RWPE1 (cell line): ENCODE results near the gene IQCH.

Experiments used
- CTCF ChIA-PET: fragments of 350-600 bp; sonication (Branson Sonifier 250); formaldehyde crosslinking; extraction: SDS; loops from one replicate; lab custom pipeline; 2021; lab: Yijun Ruan, JAX
- POLR2A ChIA-PET: fragments of 400-600 bp; formaldehyde crosslinking; extraction: SDS; loops from one replicate; lab custom pipeline; 2020; ENCODE audit warnings: antibody characterized with exemption; ENCODE audit not compliant: low non-redundant PET; lab: Yijun Ruan, JAX
- DNase-seq: peaks from one replicate; pipeline ENCODE4 v3.0.0; 2012; ENCODE audit warnings: low spot score
- H3K27ac ChIP-seq: fragments of 450-650 bp; 2 replicates; pipeline ENCODE4 v1.5.1; 2017
- TF ChIP-seq, protein P1 (sequence below): fragments of 450-650 bp; conservative IDR thresholded peaks from 2 replicates; pipeline ENCODE4 v1.5.1; 2017; ENCODE audit warnings: low read depth, mild to moderate bottlenecking

IQCH gene

DNA sequence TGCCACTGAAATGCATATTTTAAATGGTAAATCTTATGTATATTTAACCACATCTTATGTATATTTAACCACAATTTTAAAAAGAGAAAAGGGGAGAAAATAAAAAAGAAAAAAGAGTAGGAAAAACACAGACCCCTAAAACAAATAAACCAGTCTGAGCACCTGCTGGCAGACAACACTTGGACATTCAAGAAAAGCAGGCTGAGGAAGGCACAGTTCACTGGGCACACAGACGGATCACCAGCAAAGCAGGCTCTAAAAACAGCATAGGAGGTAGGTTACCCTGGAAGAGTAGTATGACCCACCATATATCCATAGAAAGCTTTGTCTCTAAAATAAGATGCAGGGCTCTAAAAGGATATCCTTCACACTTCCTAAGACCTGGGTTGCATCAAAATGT, 27.2 kb upstream of the IQCH start:
- ChIA-PET CTCF (no interaction called here), POLR2A (no interaction called here)
- TF ChIP-seq, protein P1, sequence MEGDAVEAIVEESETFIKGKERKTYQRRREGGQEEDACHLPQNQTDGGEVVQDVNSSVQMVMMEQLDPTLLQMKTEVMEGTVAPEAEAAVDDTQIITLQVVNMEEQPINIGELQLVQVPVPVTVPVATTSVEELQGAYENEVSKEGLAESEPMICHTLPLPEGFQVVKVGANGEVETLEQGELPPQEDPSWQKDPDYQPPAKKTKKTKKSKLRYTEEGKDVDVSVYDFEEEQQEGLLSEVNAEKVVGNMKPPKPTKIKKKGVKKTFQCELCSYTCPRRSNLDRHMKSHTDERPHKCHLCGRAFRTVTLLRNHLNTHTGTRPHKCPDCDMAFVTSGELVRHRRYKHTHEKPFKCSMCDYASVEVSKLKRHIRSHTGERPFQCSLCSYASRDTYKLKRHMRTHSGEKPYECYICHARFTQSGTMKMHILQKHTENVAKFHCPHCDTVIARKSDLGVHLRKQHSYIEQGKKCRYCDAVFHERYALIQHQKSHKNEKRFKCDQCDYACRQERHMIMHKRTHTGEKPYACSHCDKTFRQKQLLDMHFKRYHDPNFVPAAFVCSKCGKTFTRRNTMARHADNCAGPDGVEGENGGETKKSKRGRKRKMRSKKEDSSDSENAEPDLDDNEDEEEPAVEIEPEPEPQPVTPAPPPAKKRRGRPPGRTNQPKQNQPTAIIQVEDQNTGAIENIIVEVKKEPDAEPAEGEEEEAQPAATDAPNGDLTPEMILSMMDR: no peak
- no peak for DNase-seq
- H3K27ac ChIP-seq: no peak overlapping the region

DNA sequence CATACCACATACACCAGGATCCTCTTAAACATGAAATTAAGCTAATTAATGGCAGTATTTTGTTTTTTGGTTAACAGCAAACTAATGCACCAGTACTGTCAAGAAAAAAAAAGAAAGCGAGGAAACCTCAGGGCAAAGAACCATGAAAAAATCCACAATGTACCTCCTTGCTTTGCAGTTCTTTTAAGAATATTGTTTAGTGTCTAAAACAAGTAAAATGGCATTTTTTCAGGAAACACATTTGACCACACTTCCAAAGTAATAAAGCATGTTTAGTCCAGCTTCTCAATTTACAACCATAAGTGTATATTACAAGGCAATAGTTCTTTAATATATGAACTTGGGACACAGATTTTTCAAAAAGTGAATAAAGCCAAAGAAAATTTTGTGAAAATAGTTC, 26.7 kb upstream of the IQCH start:
- TF ChIP-seq, protein P1: no peak
- no peak for DNase-seq
- ChIA-PET POLR2A (no interaction called here), CTCF (no interaction called here)
- H3K27ac ChIP-seq: no peak overlapping the region

DNA sequence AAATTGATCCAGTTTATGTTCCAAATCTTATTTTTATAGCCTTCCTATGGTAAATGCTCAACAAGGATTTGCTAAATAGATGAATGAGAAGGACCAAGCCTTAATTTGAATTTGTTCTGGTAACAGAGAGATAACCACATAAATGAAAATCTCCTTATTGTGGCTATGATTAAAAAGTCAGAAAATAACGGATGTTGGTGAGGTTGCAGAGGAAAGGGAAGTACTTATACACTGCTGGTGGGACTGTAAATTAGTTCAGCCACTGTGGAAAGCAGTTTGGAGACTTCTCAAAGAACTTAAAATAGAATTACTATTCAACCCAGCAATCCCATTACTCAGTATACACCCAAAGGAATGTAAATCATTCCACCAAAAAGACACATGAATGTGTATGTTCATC, 26.3 kb upstream of the IQCH start:
- ChIA-PET CTCF (interaction anchor here (0.6 kb wide), 1 partner anchor 12 kb away, joined by 4 read pairs; no protein-coding TSS in a partner anchor), POLR2A (no interaction called here)
- no peak for DNase-seq
- H3K27ac ChIP-seq: no peak overlapping the region
- TF ChIP-seq, protein P1: no peak

DNA sequence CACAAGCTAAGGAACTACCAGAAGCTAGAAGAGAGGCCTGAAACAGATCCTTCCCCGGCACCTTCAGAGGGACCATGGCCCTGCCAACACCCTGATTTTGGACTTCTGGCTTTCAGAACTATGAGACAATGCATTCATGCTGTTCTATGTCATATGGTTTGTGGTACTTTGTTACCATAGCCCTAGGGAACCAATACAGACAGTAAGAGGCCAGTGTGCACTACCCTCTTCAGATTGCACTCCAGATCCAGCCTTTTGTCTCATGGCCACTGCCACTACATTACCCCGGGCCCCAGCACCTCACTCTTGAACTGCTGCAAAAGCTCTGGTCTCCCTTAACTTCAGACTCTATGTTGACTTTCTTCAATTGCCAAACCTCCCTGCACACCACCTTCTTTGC, 24.1 kb upstream of the IQCH start:
- no peak for DNase-seq
- ChIA-PET CTCF (interaction anchor here (1.8 kb wide), 1 partner anchor 9 kb away, joined by 8 read pairs; no protein-coding TSS in a partner anchor), POLR2A (no interaction called here)
- H3K27ac ChIP-seq: no peak overlapping the region
- TF ChIP-seq, protein P1: no peak

DNA sequence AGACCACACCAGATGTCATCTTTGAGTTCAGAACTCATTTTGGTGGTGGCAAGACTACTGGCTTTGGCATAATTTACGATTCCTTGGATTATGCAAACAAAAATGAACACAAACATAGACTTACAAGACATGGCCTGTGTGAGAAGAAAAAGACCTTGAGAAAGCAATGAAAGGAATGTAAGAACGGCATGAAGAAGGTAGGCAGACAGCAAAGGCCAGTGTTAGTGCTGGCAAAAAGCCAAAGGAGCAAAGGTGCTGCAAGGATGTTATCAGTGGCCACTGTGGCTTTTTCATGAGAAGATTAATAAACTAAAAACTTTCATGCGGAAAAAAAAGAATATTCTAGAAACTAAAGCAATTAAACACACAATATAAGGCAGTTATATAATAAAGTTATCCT, 22.0 kb upstream of the IQCH start:
- DNase-seq: no peak
- H3K27ac ChIP-seq: no peak overlapping the region
- ChIA-PET POLR2A (no interaction called here), CTCF (no interaction called here)
- TF ChIP-seq, protein P1: no peak

DNA sequence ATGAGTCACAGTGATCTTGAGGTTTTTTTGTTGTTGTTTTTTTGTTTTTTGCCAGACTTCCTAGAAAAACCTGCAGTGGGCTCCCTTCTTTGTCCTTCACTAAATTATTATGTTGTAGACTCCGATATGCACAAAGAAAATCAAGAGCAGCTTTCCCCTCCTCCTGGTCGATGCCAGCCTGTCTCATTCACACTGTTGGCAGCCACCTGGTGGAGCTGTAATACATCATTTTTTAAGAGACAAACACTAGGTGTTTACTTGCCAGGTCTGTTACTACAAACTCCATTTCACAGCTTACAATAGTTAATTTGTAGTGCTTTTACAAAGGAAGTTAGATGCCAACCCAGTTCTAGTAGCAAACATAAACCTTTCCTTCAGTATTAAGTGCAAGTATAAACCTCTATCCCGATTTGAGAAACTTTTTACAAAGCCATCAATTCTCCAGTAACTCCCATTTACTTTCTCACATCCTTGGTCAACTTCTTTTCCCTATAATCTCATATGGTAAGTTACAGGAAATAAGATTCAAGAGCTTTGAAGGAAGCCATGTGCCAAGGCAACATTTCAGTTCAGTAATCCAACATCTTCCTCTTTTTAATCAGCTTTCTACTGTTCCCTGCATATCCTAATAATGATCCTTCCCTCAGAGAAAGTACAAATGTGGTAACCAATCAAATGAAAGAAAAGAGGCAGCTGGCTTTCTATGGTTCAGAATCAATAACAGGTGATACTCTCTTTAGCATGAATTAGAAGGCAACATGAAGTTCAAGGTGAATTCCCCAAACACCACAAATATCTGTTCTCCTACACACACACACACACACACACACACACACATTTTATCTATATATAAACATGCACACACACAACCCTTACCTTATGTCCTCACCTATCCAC, 14.1 kb upstream of the IQCH start:
- TF ChIP-seq, protein P1: peak; percentile 71
- ChIA-PET CTCF (interaction anchor here (0.5 to 1.3 kb wide), 9 partner anchors 10 to 294 kb away, joined by 3 to 8 read pairs (median 4); no protein-coding TSS in a partner anchor), POLR2A (no interaction called here)
- no peak overlapping the region for H3K27ac ChIP-seq
- peak; percentile 57 for DNase-seq
